Left ventricle myocardium inferior (tissue), 1 donor: ENCODE measurements around the gene CIB4. TPM values are rescaled to one million over a fixed set of nuclear protein-coding genes. Genes with fewer than 3 reads are reported as not detected.

Experiments
- DNase-seq: peaks from one replicate; pipeline ENCODE4 v3.0.0-alpha.2; 2020
- H3K27ac ChIP-seq: fragments of 200-600 bp; replicated peaks from 2 replicates; pipeline ENCODE4 v1.8.0; 2021
- H3K27me3 ChIP-seq: fragments of 200-600 bp; 2 replicates; pipeline ENCODE4 v1.8.0; 2021; ENCODE audit warnings: low read depth
- H3K36me3 ChIP-seq: fragments of 200-600 bp; 2 replicates; pipeline ENCODE4 v1.8.0; 2021
- H3K4me1 ChIP-seq: fragments of 200-600 bp; 2 replicates; pipeline ENCODE4 v1.8.0; 2021
- H3K4me3 ChIP-seq: fragments of 200-600 bp; 2 replicates; pipeline ENCODE4 v1.8.0; 2021; ENCODE audit warnings: mild to moderate bottlenecking, moderate library complexity
- H3K9me3 ChIP-seq: fragments of 200-600 bp; replicated peaks from 2 replicates; pipeline ENCODE4 v1.8.0; 2021
- intact Hi-C: fragments of 100-400 bp; cut with micrococcal nuclease; formaldehyde crosslinking; loops from one replicate; pipeline ENCODE4 v1.11.0; 2022
- total RNA-seq: library from RNA; stranded (reverse); fragmentation: NEBNext Ultra II Directional; extraction: Animal tissue kit (Norgen Biotek cat#: 25700); gene quantifications from one replicate; pipeline ENCODE4 v1.2.1, GENCODE V29; 2021
- TF ChIP-seq, protein P1 (sequence below): fragments of 200-600 bp; IDR thresholded peaks from 2 replicates; pipeline ENCODE4 v1.8.0; 2021; ENCODE audit warnings: antibody characterized with exemption, mild to moderate bottlenecking, borderline replicate concordance
- donor health status: DM: no; HTN: yes; CAD: no; lungs with severe emphysema.

The CIB4 gene
- total RNA-seq, 1 donor from 2014 or later, result not detected

DNA sequence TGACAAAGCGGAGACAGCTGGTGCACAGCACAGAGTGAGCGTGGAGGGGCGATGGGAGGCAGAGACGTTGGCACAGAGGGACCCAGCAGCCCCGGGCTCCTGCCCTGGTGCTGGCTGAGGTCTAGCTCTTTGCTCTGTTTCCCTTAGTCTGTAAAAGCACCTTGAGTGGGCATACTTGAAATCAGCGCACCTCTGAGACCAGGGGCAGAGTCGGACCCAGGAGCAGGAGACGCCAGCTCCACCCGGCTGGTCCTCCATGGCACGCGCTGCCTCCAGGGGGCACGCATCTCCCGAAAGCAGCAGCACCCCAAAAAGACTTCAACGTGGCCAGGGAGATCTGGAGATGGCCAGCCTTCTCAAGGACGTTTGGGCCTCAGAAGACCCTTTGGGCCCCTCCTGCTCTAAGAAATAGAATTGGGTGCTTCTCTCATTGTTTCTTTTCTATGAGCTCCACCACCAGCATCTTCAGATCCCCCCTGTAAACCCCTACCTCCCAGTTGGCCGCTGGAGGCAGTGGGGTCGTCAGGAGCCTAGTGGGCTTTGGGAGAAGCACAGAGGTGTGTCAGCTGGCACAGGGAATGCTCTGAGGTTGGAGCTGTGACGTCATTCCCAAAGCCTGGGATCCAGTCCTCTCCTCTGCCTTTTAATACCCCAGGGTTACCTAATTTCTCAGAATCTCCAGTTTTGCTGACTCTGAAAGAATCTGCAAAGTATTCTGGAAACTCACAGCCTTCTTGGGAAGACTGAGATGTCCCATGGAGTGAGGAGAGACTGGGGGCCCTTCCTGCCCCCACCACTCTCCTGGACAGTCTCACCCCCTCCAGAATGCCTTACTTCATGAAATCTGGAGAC, 58.9 kb downstream of the CIB4 start:
- Histone ChIP-seq H3K27ac (no peak overlapping the region), H3K36me3 (no peaks in the 10 kb centered on the region), H3K27me3 (peaks cover 95% of the 10 kb centered on the region), H3K9me3 (no peaks in the 10 kb centered on the region), H3K4me3 (no peak overlapping the region), H3K4me1 (no peaks in the 10 kb centered on the region)
- no peak for DNase-seq
- intact Hi-C loops, result no loop called here
- TF ChIP-seq, protein P1, sequence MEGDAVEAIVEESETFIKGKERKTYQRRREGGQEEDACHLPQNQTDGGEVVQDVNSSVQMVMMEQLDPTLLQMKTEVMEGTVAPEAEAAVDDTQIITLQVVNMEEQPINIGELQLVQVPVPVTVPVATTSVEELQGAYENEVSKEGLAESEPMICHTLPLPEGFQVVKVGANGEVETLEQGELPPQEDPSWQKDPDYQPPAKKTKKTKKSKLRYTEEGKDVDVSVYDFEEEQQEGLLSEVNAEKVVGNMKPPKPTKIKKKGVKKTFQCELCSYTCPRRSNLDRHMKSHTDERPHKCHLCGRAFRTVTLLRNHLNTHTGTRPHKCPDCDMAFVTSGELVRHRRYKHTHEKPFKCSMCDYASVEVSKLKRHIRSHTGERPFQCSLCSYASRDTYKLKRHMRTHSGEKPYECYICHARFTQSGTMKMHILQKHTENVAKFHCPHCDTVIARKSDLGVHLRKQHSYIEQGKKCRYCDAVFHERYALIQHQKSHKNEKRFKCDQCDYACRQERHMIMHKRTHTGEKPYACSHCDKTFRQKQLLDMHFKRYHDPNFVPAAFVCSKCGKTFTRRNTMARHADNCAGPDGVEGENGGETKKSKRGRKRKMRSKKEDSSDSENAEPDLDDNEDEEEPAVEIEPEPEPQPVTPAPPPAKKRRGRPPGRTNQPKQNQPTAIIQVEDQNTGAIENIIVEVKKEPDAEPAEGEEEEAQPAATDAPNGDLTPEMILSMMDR, result no peak

GRCh38 chr2:26581266-26581990, 59.7 kb downstream of the CIB4 start:
- Histone ChIP-seq H3K27me3 (peaks cover 95% of the 10 kb centered on the region), H3K4me3 (no peak overlapping the region), H3K36me3 (no peaks in the 10 kb centered on the region), H3K27ac (no peak overlapping the region), H3K9me3 (no peaks in the 10 kb centered on the region), H3K4me1 (no peaks in the 10 kb centered on the region)
- TF ChIP-seq, protein P1, result no peak
- intact Hi-C loops, result no loop called here
- no peak for DNase-seq

DNA sequence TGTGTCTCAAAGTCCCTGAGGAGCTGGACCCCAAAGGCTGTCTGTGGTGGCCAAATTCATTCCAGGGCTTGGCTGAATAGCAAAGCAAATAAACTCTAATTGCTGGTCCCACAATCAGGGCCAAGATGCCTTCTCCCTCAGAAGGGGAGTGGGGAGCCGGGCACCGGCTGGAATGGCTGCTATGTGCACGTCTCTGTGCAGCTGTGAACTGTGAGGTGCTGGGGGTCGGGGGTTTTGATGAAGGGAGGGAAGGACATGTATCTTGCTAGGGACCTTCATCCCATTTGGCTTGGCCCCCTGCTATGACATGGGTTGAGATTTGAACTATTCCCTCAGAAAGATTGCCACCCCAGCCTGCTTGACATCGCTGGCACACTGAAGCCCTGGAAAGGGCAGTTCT, 60.4 kb downstream of the CIB4 start:
- no peaks in the 10 kb centered on the region for H3K4me1 ChIP-seq
- H3K27ac ChIP-seq, result no peak overlapping the region
- no peaks in the 10 kb centered on the region for H3K36me3 ChIP-seq
- peaks cover 95% of the 10 kb centered on the region for H3K27me3 ChIP-seq
- TF ChIP-seq, protein P1, result no peak
- DNase-seq, result no peak
- intact Hi-C loops, result no loop called here
- no peak overlapping the region for H3K4me3 ChIP-seq
- H3K9me3 ChIP-seq, result no peaks in the 10 kb centered on the region

GRCh38 chr2:26580151-26580550, 61.0 kb downstream of the CIB4 start:
- Histone ChIP-seq H3K27ac (no peak overlapping the region), H3K4me3 (no peak overlapping the region), H3K36me3 (no peaks in the 10 kb centered on the region), H3K9me3 (no peaks in the 10 kb centered on the region), H3K4me1 (no peaks in the 10 kb centered on the region), H3K27me3 (peaks cover 90% of the 10 kb centered on the region)
- intact Hi-C loops, result no loop called here
- no peak for DNase-seq
- TF ChIP-seq, protein P1, result no peak

DNA sequence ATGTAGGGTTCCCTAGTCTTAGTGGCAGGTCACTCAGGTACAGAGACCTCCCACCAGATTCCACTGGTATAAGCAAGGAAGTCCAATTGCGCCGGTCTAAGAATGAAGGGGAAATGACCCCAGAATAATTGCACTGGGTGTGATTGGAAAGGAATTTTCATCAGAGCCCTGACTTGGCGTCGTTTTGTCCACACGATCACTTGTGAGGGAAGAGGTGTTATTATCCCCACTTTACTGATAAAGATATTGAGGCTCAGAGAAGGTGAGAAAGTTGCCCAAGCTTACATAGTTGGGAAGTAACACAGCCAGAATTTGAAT, 61.5 kb downstream of the CIB4 start:
- TF ChIP-seq, protein P1, result no peak
- no peaks in the 10 kb centered on the region for H3K9me3 ChIP-seq
- no peak overlapping the region for H3K27ac ChIP-seq
- peaks cover 85% of the 10 kb centered on the region for H3K27me3 ChIP-seq
- no peaks in the 10 kb centered on the region for H3K4me1 ChIP-seq
- H3K36me3 ChIP-seq, result no peaks in the 10 kb centered on the region
- DNase-seq, result no peak
- intact Hi-C loops, result no loop called here
- no peak overlapping the region for H3K4me3 ChIP-seq
